LNCaP clone FGC (cell line): Measurements from ENCODE around the gene GOLGA6L22.
"Not testable (repeated sequence)": the region's sequence is repeated elsewhere in the genome, so short reads cannot be mapped to it uniquely, and the experiment has no call there.

ENCODE experiments used
- DNase-seq: peaks from one replicate; pipeline ENCODE4 v3.0.0-alpha.2; 2011; ENCODE audit warnings: low read depth
- H3K4me3 ChIP-seq: 2 replicates; pipeline ENCODE4 v1.5.1; 2011; ENCODE audit warnings: mild to moderate bottlenecking, low read depth, low read length, control low read depth
- TF ChIP-seq, protein P1 (sequence below): IDR thresholded peaks from 2 replicates; pipeline ENCODE4 v1.5.1; 2012; ENCODE audit warnings: mild to moderate bottlenecking; ENCODE audit not compliant: control insufficient read depth, insufficient read depth; ENCODE audit errors: extremely low read depth

The GOLGA6L22 gene

GRCh38 chr15:22458603-22459002 is at the start of gene GOLGA6L22:
Gene GOLGA6L22, plus strand, starts transcription at chr15:22458903. Its CDS starts 91 bp downstream, at chr15:22458994.
- H3K4me3 ChIP-seq, DNase-seq: not testable (repeated sequence)

- not testable (repeated sequence) for H3K4me3 ChIP-seq, DNase-seq
Measured at GRCh38 chr15:22417288-22417687, 41.4 kb upstream of the GOLGA6L22 start.

GRCh38 chr15:22417795-22418194 is 40.9 kb upstream of the GOLGA6L22 start:
- not testable (repeated sequence) for DNase-seq, H3K4me3 ChIP-seq

- DNase-seq, H3K4me3 ChIP-seq: not testable (repeated sequence)
Measured at GRCh38 chr15:22418212-22418611, 40.5 kb upstream of the GOLGA6L22 start.

DNA sequence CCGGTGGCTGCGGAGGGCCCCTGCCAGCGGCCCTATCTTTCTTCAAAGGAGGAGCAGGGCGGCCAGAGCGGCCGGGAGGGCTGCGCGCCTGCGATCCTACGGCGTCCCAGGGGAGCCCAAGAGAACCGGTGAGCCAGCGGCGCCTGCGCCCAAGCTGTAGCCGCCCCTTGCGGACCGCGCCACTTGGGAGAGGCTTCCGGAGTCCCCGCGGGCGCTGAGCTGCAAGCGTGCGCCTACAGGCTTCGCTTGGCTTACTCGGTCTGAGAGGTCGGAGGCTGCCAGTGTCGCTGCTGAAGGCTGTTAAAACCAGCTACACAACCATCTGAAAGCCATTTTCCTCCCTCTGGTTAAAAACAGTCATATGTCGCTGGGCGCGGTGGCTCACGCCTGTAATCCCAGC is 40.0 kb upstream of the GOLGA6L22 start:
- not testable (repeated sequence) for H3K4me3 ChIP-seq, DNase-seq

- not testable (repeated sequence) for DNase-seq, H3K4me3 ChIP-seq
Measured at GRCh38 chr15:22420340-22420739, 38.4 kb upstream of the GOLGA6L22 start.

DNA sequence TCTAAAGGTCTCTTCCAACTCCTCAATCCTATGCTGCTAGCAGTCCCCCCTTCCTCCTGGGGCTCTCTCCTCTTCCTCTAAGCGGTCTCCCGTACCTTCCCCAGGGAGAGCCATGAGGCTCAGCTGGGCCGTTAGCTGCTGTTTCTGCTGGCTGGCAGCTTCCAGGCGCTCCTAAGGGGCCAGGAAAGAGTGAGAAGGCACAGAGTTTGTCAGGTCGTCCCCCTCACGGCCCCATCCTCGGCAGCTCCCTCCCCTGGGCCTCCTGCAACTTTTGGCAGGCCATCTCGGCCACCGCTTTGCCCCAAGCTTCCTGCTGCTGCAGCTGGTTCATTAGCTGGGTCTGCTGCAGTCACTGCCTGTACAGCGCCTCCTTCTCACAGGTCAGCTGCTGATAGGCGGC is 29.3 kb upstream of the GOLGA6L22 start:
- DNase-seq, H3K4me3 ChIP-seq: not testable (repeated sequence)

GRCh38 chr15:22431687-22432086 is 27.0 kb upstream of the GOLGA6L22 start:
- not testable (repeated sequence) for DNase-seq, H3K4me3 ChIP-seq

DNA sequence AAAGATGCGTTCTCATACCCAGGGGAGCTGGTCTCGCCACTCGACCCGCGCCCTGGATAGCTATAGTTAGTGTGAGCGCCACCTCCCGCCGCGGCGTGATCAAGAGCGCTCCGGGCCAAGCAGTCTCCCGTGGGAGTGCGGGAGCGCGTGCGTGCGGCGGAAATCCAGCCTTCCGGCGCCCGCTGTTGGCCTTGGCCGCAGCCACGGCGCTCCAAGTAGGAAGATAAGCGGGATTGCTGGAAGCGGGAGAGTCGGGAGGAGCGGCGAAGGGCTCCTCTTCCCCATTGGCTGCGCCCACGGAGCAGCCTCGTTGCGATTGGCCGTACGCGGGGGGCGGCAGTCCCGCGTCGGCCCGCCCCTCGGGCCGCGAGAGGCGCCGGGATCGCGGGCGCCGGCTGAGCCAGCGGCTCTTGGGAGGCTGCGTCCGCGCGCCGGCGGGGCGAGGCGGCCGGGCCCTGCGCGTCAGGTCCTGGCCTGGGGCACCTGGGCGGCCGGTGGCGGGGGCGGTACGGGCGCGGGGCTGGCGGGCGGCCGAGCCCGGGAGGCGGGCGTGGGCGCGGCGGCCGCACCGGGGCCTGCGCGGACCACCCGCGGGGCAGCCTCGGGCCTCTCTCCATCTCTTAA is 35.9 kb downstream of the GOLGA6L22 start:
- peak; percentile 41 for DNase-seq
- H3K4me3 ChIP-seq, result peak overlapping the region; percentile 32
- TF ChIP-seq, protein P1, sequence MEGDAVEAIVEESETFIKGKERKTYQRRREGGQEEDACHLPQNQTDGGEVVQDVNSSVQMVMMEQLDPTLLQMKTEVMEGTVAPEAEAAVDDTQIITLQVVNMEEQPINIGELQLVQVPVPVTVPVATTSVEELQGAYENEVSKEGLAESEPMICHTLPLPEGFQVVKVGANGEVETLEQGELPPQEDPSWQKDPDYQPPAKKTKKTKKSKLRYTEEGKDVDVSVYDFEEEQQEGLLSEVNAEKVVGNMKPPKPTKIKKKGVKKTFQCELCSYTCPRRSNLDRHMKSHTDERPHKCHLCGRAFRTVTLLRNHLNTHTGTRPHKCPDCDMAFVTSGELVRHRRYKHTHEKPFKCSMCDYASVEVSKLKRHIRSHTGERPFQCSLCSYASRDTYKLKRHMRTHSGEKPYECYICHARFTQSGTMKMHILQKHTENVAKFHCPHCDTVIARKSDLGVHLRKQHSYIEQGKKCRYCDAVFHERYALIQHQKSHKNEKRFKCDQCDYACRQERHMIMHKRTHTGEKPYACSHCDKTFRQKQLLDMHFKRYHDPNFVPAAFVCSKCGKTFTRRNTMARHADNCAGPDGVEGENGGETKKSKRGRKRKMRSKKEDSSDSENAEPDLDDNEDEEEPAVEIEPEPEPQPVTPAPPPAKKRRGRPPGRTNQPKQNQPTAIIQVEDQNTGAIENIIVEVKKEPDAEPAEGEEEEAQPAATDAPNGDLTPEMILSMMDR, result 0 out of 2 replicates have a peak, but pooled peaks have one; percentile 3

GRCh38 chr15:22497200-22497599 is 38.5 kb downstream of the GOLGA6L22 start:
- not testable (repeated sequence) for DNase-seq, H3K4me3 ChIP-seq

DNA sequence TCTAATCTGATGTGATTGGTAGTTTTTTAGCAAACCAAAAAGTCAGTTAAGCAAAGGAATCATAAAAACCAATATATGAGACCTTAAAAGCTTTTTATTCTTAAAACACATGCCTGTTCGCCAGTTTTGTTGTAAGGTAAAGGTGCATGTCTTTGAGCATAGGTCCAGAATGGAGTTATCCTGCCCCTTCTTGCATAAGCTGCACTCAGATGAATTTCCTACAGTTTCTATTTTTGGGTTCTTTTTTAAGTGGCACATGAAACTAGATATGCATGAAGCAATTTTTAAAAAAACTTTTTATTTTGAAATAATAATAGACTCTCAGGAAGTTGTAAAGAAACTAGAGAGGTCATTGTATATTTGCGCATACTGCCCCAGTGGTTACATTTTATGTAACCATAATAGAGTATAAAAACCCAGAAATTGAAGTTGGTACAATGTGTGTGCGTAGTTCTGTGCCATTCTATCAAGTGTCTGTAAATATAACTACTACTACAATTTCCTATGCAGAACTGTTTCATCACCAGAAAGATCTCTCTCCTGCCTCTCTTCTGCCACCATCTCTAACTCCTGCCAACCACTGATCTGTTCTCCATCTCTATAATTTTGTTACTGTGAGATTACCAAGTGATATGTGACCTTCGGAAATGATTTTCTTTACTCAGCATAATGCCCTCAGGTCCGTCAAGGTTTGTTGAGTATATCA is 39.7 kb downstream of the GOLGA6L22 start:
- not testable (repeated sequence) for DNase-seq, H3K4me3 ChIP-seq

- not testable (repeated sequence) for DNase-seq, H3K4me3 ChIP-seq
Measured at GRCh38 chr15:22502272-22502671, 43.6 kb downstream of the GOLGA6L22 start.

- not testable (repeated sequence) for H3K4me3 ChIP-seq, DNase-seq
Measured at GRCh38 chr15:22506959-22507358, 48.3 kb downstream of the GOLGA6L22 start.

- DNase-seq, H3K4me3 ChIP-seq: not testable (repeated sequence)
Measured at GRCh38 chr15:22516140-22516539, 57.4 kb downstream of the GOLGA6L22 start.
